RCC 7860 (cell line): Measurements from ENCODE around the gene MED15.
"Not testable (repeated sequence)": the region's sequence is repeated elsewhere in the genome, so short reads cannot be mapped to it uniquely, and the experiment has no call there.

Source experiments
- DNase-seq: peaks from one replicate; pipeline ENCODE4 v3.0.0-alpha.2; 2015; ENCODE audit warnings: low spot score
- FAIRE-seq: peaks from 2 replicates; lab custom pipeline; 2012; peaks lifted over from hg19 to GRCh38; lab: Jason Lieb, UNC

MED15 gene

DNA sequence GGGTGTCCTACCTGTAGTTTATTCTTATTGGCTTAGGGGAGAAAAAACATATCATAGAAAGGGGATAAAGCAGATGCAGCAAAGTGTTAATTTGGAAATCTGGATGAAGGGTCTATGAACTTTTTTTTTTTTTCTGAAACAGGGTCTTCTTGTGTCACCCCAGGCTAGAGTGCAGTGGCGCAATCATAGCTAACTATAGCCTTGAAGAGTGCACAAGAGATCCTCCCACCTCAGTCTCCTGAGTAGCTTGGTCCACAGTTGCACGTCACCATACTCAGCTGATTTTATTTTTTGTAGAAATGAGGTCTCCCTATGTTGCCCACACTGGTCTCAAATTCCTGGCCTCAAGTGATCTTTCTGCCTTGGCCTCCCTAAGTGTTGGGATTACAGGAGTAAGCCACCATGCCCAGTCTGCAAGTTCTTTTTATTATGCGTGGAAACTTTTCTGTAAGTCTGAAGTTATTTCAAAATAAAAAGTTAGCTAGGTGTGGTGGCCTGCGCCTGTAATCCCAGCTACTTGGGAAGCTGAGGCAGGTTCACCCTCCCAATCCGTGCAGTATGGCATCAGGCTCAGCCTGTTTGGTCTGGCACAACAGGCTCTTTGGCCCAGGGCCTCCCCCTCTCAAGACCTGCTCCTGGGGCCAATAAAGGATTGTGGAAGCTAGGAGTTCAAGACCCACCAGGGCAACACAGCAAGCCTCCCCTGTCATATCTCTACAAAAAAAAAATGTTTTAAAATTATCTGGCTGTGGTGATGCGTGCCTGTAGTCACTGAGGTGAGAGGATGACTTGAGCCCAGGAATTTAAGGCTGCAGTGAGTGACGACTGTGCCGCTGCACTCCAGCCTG, 111.9 kb downstream of the MED15 start:
- FAIRE-seq, result no peak
- DNase-seq, result no peak

DNA sequence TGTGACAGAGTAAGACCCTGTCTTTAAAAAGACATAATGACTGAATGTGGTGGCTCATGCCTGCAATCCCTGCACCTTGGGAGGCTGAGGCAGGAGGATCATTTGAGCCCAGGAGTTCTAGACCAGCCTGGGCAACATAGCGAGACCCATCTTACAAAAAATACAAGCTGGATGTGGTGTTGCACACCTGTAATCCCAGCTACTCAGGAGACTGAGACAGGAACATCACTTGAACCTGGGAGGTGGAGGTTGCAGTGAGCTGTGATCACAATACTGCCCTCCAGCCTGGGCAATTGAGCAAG, 112.4 kb downstream of the MED15 start:
- DNase-seq, FAIRE-seq: not testable (repeated sequence)

DNA sequence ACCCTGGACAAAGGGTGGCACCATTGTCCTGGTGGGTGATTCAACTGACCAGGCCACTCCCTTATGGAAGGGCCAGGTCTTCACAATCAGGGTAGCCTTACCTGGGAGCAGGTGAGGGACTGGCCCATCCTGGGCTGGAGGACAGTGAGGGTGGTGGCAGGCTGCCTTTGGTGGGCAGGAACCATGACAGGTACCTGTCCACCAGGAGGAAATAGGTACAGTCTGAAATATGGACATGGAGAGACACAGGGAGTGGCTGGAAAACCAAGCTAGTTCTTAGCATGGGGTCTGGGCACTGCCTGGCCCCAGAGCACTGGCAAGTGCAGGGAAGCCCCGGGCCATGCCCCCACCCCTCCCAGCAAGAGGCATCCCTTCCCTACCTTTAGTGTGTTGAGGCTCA, 113.8 kb downstream of the MED15 start:
- FAIRE-seq (no peak), DNase-seq (no peak)

DNA sequence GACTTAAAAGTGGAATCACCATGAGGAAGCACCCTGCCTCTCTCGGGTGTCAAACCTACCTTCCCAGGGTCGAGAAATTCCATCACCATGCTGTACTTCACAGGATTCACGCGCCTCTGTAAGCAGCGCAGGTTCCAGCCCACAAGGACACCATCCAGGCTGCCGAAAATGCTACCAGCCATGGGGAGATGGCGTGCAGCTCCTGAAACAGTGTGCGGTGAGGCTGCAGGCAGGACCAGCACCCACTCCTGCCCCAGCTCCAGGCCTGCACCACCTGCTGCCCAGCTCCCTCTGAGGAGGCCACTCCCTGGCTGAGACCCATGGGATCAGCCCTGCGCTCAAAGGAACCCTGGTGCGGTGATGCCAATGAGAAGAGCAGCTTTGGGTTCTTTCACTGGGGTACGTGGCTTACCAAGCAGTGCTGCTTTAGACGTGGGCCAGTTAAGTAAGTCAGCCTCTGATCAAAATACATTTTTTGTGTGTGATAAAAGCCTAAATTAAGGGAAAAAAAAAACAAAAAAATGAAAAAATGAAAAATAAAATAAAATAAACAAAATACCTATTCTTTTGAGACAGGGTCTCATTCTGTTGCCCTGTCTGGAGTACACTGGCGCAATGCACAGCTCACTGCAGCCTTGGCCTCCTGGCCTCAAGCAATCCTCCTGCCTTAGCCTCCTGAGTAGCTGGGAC, 115.4 kb downstream of the MED15 start:
- FAIRE-seq (no peak), DNase-seq (no peak)

DNA sequence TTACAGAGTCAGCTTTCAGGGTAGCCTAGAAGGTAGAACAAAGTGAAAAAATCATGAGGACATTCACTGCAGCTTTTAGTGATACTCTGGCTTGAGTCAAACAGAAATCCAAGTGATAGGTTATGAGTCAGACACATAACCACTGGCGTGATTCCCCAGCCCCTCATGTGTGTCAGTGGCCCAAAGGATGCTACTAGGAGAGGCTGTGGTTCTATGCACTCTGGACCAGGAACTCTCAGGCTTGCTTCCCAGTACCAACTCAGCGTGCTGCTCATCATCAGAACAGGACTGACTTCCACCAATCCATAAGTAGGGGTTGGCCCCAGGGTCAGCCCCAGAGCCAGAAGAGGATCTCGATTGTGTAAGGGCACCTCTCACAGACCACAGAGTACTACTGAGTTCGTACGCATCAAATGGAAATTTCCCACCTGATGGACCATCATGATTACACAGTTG, 116.8 kb downstream of the MED15 start:
- FAIRE-seq (no peak), DNase-seq (no peak)

DNA sequence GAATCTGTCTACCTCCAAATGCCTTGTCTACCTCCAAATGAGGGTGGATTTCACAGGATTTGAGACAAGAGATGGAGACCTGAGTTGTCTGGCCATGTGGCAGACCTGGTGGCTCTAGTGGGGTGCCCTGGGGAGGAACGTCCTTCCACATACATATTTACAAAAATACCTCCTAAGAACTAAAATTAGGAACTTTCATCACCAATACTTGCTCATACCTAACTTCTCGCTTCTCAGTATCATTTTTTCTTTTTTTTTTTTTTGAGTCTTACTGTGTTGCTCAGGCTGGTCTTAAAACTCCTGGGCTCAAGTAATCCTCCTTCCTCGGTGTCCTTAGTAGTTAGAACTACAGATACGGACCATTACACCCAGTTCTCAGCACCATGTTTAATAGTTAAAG, 117.9 kb downstream of the MED15 start:
- FAIRE-seq (no peak), DNase-seq (no peak)

DNA sequence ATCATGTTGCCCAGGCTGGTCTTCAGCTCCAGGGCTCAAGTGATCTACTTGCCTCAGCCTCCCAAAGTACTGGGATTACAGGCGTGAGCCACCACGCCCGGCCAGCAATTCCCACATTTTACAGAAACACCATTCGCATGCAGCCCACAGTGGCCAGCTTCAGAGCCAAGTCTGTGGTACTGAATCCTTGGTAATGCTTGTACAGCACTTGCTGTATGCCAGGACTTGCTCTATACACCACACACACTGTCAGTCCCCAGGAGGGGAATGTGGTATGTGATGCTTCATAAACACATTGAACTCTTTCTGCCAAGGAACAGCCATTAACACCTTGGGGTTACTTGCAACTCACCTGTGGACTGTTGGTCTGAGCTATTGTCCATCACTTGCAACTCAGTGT, 119.4 kb downstream of the MED15 start:
- DNase-seq (no peak), FAIRE-seq (no peak)

DNA sequence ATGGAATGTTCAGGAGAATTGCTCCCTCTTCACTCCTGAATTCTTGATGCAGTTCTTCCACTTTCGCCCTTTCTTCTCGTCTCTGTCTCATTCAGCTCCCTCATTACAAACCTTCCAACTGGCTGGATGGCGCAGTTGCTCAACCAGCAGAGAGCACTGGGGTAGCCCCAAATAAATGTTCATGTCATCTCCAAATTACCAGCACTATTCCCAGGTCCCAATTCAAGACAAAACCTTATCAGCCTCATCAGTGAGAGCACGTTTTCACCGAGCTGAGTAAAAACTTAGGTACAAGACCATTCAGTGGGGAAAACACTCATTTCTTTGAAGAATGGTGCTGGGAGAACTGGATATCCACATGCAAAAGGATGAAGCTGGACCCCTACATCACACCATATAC, 120.0 kb downstream of the MED15 start:
- no peak for FAIRE-seq
- DNase-seq, result no peak

DNA sequence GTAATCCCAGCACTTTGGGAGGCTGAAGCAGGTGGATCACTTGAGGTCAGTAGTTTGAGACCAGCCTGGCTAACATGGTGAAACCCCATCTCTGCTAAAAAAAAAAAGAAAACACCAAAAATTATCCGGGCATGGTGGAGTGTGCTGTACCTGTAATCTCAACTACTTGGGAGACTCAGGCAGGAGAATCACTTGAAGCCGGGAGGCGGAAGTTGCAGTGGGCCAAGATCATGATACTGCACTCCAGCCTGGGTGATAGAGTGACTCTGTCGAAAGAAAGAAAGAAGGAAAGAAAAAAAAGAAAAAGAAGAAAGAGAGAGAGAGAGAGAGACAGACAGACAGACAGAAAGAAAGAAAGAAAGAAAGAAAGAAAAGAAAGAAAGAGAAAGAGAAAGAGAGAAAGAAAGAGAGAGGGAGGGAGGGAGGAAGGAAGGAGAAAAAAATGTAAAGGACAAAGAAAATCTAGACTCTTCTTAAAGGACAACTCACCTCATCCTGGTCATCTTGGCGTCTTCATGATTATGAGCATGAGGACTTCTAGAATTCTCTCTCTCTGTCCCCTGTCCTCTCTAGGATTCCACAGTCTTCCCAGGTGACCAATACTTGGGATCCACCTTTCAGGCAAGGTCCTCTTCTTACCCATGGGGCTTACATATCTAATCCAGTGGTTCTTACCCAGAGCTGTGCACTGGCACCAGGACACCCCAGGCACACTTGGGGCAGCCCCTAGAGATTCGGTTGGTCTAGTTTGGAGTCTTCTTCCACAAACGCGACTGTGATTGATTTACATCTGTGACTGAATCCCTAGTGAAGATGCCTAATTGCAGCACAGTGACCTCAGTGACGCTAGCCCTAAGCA, 120.9 kb downstream of the MED15 start:
- DNase-seq, result no peak
- no peak for FAIRE-seq

DNA sequence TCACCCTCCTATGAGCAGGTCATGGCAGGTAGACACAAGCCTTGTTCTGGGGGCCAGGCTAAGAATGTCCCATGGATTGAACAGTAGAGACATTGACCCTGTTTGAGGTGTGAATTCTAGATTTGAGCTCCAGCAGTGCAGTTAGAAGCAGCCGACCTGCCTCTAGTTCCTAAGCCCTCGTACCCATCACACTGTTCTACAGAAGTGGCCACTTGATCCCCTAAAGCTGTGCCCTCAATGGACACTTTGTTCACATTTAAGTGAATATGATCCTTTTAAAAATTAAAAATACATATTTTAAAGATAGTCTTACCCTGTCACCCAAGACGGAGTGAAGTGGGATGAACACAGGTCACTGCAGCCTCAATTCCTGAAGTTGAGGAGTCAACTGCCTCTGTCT, 122.0 kb downstream of the MED15 start:
- DNase-seq, result no peak
- FAIRE-seq, result no peak

DNA sequence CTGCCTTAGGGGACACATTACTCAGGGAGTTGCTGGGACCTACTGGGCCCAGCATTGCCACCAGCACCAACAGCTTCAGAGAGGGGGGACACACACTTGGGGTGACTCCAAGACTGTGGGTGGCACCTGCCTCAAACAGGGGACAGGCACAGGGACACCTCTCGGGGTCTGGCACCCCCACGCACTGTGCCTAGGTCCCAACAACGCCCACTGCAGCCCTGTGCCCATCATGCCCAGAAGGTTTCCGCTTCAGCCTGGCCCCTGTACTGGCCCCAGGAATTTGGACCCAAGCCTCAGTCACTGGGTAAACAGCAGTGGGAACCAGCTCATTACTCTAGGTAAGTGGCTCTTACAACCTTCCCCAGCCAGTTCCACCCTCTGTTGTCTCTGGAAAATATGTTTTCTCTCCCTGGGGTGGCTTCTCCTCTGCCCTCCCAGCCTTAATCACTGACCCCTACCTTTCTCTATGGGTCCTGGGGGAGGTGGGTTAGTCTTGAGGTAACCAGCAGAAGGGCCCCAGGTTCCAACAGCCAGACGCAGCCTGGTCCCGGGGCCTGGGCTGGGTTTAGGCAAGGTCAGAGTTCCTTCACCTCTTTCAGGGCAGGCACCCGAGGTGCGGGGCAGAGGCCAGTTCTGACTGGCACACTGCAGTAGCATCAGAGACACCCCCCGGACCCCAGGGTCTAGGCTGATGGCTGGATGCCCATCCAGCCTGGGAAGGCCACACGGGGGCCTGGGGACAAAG, 123.6 kb downstream of the MED15 start:
- no peak for FAIRE-seq

DNA sequence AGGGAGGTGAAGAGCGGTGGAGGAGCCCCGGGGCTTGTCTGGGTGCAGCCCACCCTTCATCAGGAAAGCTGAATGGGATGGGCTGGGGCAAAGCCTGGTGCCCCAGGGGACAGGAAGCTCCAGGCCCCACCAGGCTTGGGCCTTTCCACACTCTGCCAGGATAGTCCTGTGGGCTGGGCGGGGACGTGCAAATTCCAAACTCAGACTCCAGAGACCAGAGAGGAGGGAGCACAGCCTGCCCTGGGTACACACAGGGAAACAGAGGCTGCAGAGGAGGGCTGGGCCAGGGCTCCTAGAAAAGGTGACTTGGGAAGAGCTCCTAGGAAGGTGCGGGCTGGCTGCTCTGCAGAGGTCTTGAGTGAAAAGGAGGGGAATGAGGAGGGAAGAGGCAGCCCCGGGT, 124.7 kb downstream of the MED15 start:
- FAIRE-seq, result no peak
- DNase-seq, result no peak

More for the DNA sequence above, 123.6 kb downstream of the MED15 start:
- no peak for DNase-seq

DNA sequence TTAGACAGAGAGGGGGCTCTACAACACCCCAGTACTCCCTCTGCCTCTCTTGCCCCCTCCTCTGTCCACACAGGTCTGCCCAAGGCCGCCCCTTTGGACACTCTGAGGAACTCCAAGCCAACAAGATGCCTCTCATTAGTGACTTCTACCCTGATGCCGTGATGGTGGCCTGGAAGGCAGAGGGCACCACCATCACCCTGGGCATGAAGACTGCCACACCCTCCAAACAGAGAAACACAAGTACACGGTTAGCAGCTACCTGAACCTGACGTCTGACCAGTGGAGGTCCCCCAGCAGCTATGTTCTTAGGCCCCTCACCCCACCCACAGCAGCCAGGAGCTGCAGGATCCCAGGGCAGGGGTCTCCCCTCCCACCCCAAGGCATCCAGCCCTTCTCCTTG, 125.1 kb downstream of the MED15 start:
- no peak for DNase-seq
- no peak for FAIRE-seq

DNA sequence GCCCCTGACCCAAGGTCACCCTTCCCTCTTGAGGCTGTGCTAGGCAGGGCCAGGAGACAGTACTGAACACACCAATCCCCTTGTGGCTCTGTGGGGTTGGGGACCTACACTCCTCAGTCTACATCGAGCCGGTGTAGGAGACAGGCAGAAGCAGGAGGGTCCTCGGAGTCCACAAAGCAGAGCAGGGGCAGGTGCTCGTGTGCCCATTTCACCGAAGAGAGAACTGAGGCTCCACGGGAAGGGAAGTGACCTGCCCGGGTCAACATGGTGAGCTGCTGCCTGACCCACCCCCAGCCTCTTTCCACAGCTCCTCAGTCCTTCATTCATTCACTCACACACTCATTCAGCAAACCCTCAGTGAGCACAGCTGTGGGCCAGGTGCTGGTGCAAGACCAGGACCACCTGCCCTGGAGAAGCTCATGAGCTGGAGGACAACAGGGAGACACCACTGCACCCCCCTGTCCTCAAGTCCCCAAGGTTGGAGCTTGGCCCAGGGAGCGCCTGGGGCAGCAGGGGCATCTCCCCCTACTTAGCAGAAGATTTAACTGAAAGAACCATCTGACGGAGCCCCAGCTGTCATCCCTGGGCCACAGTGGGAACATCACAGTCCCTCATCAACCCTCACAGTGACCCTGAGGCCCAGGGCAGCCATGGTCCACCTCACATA, 127.3 kb downstream of the MED15 start:
- no peak for DNase-seq
- FAIRE-seq, result no peak

DNA sequence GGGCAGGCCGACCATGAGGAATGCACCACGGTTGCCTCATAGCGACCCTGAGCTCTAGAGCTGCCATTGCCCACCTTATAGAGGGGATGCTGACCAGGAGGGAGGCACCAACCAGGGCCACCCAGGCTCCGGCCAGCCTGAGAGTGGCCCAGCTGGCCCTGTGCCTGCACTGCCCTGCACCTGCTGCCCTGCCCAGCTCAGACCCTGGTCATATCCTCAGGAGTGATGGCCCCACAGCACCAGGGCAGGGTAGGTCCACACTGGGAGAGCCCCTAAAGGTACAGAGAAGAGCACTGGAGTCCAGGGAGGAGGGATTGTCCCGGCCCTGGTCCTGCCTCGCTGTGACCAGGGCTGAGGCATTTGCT, 127.8 kb downstream of the MED15 start:
- DNase-seq (no peak), FAIRE-seq (no peak)

DNA sequence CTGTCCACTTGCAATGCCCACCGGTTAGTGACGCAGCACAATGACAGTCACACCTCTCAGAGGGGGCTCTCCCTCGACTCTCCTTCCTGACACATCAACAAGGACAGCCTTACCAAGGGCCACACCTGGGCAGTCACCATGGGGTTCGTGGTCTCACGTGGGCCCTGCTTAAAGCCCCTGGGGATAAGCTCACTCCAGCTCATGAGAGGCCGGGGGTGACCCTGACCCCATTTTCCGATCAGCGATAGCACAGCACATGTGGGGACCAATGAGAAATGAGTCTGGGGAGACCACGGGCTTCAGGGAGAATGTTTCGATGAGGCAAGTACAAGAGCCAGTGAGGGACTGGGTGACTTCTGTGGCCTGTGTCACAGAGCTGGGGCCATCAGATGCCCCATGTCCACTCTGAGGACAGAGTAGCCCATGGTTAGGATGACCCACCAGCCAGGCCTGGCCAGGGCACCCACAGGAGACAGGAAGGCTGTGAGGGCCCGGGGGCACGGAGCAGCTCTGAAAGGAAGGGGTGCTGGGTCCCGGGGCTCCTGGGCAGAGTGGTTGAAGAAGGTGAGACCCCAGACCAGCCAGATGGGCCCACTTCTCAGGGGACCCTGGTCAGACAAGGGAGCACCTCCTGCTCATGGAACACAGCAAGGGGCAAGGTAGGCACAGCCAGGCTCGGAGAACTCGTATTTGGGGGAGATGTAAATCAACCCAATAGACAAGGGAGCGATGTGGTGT, 128.8 kb downstream of the MED15 start:
- FAIRE-seq (no peak), DNase-seq (no peak)

DNA sequence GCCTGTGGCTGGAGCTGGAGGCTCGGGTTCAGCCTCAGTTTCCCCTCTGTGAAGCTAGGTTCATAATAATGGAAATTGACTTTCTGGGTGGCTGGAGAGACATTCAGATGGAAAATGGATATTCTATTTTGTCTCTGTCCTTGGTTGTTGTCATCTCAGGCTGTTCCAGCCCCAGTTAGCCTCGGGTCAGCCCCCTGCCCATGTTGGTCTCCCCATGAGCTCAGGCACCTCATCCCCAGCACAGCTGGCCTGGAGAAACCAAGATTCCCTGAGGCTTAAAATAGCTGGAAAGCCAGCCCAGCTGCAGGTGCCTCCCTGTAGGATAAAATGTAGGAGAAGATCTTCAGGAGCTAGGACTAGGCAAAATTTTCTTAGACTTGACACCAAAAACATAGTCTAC, 129.5 kb downstream of the MED15 start:
- no peak for DNase-seq

More for the DNA sequence above, 129.5 kb downstream of the MED15 start:
- FAIRE-seq, result no peak
